Stimulated activated CD4-positive, alpha-beta T cell treated with anti-CD3 and anti-CD28 coated beads, Interleukin-1b, Interleukin-23, amount 100 ng/mL, for 24 hours (primary cell): ENCODE results near the gene TCF7L1.
"Not testable (repeated sequence)": the region's sequence is repeated elsewhere in the genome, so short reads cannot be mapped to it uniquely, and the experiment has no call there.

Experiments used
- DNase-seq, 4 experiments: peaks; one replicate each; pipeline ENCODE4 v3.0.0-alpha.2; 2020; ENCODE audit warnings: low read depth in 4 of 4, low spot score in 1 of 4

The TCF7L1 gene, protein sequence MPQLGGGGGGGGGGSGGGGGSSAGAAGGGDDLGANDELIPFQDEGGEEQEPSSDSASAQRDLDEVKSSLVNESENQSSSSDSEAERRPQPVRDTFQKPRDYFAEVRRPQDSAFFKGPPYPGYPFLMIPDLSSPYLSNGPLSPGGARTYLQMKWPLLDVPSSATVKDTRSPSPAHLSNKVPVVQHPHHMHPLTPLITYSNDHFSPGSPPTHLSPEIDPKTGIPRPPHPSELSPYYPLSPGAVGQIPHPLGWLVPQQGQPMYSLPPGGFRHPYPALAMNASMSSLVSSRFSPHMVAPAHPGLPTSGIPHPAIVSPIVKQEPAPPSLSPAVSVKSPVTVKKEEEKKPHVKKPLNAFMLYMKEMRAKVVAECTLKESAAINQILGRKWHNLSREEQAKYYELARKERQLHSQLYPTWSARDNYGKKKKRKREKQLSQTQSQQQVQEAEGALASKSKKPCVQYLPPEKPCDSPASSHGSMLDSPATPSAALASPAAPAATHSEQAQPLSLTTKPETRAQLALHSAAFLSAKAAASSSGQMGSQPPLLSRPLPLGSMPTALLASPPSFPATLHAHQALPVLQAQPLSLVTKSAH

DNA sequence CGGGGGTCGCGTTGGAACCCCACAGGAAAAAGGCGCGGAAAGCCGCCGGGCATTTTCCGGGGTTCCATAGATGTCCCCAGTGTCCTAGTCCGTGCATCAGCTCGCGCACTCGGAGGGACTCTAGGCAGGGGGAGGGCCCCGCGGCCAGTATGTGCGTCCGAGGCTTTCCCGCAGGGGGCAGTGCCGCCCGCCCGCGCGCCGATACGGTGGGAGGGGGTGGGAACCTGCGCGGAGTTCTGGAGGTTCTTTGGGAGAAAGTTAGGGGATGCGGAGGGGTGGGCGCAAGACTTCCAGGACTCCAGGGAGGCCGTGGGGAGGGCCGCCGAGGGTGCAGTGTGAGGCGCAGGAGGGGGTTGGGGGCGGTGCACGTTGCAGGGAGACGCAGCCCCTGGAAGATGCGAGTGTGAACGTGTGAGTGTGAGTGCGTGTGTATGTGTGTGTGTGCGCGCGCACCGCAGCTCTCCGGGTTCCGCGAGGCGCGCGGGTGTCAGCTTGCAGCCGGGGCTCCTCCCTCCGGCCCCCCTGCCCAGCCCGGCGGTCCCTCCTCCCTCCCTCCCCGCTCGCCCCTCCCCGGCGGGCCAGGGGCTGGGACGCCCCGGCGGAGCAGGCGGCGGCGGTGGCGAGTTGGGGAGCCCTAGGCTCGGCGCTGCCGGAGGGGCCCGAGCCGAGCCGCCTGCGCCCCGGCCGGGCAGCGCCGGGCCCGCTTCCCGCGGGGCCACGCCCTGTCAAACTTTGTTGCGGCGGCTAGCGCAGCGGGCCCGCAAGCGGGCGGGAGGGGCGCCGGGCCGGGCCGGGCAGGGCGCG lies at the start of gene TCF7L1:
Gene TCF7L1 (plus strand): TSS at position 559 of the 804 bp plus-strand sequence. CDS start 293 bp downstream, outside the sequence.
- DNase-seq, result peak in 1 of 4 experiments; percentile 21

DNA sequence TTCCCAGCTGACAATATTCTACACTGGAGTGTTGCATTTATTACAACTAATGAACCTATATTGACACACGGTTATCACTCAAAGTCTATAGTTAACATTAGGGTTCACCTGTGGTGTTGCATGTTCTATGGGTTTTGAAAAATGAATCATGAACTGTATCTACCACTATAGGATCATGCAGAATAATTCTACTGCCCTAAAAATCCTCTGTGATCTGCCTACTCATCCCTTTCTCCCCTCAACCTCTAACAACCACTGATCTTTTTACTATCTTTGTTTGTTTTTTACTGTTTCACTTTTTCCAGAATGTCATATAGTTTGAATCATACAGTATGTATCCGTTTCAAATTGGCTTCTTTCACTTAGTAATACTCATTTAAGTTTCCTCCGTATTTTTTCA lies 47.6 kb upstream of the TCF7L1 start:
- no peak for DNase-seq

- no peak for DNase-seq
These were observed 45.7 kb upstream of the TCF7L1 start for GRCh38 chr2:85087541-85087940.

DNA sequence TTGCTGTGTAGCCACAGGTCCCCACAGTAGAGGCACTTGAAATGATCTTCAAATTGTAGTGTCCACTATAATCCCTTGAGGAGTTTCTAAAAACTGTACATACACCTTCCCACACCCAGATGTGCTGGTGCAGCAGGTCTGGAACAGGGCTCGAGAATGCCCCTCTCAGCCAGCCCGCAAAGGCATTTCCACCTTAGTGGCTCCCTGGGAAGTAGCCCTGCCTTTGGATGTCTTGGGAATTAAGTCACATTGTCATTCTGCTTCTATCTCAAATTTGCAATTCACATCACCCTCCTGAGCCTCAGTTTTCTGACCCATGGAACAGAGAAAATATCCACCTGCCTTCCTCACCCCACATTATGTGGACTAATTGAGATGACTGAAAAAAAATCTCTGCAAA lies 44.3 kb upstream of the TCF7L1 start:
- no peak for DNase-seq

- no peak for DNase-seq
These were observed 43.6 kb upstream of the TCF7L1 start for GRCh38 chr2:85089585-85089984.

- DNase-seq, result no peak
These were observed 41.4 kb upstream of the TCF7L1 start for GRCh38 chr2:85091838-85092237.

DNA sequence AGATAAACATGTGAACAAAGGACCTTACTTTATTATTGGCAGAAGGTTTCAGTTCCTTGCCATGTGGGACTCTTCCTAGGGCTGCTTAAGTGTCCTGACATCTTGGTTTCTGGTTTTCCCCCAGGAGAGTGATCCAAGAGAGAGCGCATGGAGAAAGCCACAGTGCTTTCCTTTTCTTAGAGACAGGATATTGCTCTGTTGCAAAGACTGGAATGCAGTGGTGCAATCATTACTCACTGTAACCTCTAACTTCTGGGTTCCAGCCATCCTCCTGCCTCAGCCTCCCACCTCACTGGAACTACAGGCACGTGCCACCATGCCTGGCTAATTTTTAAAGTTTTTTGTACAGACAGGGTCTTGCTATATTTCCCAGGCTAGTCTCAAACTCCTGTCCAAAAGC lies 38.1 kb upstream of the TCF7L1 start:
- no peak for DNase-seq

DNA sequence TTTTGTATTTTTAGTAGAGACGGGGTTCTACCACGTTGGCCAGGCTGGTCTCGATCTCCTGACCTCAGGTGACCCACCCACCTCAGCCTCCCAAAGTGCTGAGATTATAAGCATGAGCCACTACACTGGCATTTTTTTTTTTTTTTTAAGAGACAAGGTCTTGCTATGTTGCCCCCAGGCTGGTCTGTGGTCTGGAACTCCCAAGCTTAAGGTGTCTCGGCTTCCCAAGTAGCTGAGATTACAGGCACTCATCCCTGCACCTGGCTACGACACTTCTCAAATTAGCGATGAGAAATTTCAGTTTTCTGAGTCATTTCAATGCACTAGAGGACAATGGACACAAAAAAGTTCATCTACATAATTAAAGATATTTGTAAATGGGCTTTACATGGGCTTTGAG lies 36.6 kb upstream of the TCF7L1 start:
- no peak for DNase-seq

DNA sequence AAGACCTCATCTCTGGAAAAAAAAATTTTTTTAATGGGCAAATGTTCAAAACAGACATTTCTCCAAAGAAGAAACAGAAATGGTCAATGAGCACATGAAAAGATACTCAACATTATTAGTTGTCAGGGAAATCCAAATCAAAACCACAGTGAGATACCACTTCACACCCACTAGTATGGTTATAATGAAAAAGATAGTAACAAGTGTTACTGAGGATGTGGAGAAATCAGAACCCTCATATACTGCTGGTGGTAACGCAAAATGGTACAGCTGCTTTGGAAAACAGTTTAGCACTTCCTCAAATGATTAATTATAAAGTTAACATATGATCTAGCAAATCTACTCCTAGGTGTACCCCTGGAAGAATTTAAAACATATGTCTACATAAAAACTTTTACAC lies 29.0 kb upstream of the TCF7L1 start:
- no peak for DNase-seq

DNA sequence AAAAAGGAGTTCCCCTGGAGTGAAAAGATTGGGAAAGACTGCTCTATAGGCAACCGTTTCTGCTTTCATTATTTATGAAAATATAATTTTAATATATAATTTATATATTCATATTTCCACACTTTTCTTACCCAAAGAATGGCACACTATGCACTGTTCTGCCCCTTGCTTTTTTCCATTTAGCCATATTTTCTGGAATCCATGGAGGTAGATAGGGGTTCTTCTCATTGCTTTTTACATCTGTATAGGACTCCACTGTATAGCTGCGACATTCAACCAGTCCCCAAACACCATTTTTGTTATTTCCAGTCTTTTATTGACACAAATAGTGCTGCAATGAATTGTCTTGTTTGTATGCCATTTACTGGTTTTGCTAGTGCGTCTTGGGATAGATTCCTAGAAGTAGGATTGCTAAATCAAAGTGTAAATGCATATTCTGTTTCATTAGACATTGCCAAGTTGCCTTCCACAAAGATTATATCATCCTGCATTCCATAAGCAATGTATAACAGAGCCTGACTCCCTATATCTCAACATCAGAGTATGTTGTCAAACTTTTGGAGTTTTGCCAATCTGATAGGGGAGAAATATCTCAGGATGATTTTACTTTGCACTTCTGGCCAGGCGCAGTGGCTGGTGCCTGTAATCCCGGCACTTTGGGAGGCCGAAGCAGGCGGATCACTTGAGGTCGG lies 26.6 kb upstream of the TCF7L1 start:
- no peak for DNase-seq

- DNase-seq, result no peak
These were observed 22.1 kb upstream of the TCF7L1 start for GRCh38 chr2:85110991-85111560.

- no peak for DNase-seq
These were observed 21.3 kb upstream of the TCF7L1 start for GRCh38 chr2:85111819-85112281.

DNA sequence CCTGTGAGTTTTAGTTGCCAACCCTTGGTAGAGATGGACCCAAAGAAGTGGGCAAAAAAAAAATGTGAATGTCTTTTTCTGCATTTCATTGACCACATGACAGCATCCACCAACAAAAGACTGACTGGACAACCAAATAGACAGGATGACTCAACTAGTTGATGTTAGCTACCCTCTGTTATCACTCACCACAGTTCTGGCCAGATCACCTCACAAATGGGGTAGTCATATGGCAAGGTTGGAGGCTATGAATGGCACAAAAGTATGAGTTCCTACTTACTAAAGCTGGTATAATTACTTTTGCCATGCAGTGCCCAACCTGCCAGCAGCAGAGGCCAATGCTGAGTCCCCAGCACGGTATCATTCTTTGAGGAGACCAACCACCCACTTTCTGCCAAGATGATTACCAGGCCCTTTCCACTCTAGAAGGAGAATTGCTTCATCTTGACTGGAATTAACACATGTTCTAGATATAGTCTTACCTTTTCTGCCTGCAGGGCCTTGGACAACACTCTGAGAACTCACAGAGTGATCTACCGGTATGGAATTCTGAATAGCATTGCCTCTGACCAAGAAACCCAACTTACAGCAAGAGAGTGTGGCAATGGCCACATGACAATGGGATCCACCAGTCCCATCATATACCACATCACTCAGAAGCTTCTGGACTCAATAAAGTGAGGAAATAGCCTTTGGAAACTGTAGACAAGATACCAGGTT lies 20.1 kb upstream of the TCF7L1 start:
- DNase-seq, result no peak

- DNase-seq, result no peak
These were observed 18.4 kb upstream of the TCF7L1 start for GRCh38 chr2:85114586-85115330.

- no peak for DNase-seq
These were observed 17.0 kb upstream of the TCF7L1 start for GRCh38 chr2:85116207-85116606.

GRCh38 chr2:85119900-85120299 lies 13.3 kb upstream of the TCF7L1 start:
- no peak for DNase-seq

- DNase-seq, result no peak
These were observed 12.8 kb upstream of the TCF7L1 start for GRCh38 chr2:85120363-85120762.

GRCh38 chr2:85126462-85126861 lies 6.7 kb upstream of the TCF7L1 start:
- not testable (repeated sequence) for DNase-seq

DNA sequence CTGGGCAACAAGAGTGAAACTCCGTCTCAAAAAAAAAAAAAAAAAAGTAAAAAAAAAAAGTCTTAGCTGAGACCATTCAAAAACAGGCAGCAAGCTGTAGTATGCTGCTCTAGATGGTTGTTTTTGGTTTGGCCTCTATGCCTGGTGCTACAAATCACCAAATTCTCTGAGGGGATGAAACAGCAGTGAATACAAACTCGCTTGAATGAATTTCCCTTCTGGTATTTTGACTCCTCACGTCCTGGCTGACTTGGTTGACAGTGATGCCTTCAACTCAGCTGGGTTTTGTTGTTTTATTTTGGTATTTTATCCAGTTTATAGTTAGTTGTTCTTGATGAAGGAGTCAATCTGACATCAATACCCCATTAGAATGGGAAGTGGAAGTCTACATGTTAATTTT lies 3.3 kb upstream of the TCF7L1 start:
- no peak for DNase-seq

- no peak for DNase-seq
These were observed 2.8 kb upstream of the TCF7L1 start for GRCh38 chr2:85130407-85130806.
